DMS153 (cell line): Measurements from ENCODE around the gene SCAF8.
A peak's percentile ranks its signal among the peaks of the same experiment; 100 is the strongest.

Source experiments
- DNase-seq: peaks from one replicate; lab custom pipeline; 2025; lab: John Stamatoyannopoulos, UW

SCAF8 gene

GRCh38 chr6:154839546-154839945 is 106.3 kb downstream of the SCAF8 start:
- DNase-seq, result no peak

- no peak for DNase-seq
Measured at GRCh38 chr6:154840363-154840762, 107.1 kb downstream of the SCAF8 start.

GRCh38 chr6:154841109-154841508 is 107.9 kb downstream of the SCAF8 start:
- DNase-seq, result no peak

- DNase-seq, result no peak
Measured at GRCh38 chr6:154842833-154843232, 109.6 kb downstream of the SCAF8 start.

- DNase-seq, result no peak
Measured at GRCh38 chr6:154847318-154847717, 114.1 kb downstream of the SCAF8 start.

- no peak for DNase-seq
Measured at GRCh38 chr6:154848580-154848979, 115.4 kb downstream of the SCAF8 start.

- no peak for DNase-seq
Measured at GRCh38 chr6:154849475-154849874, 116.3 kb downstream of the SCAF8 start.

GRCh38 chr6:154852687-154853086 is 119.5 kb downstream of the SCAF8 start:
- DNase-seq, result no peak

- no peak for DNase-seq
Measured at GRCh38 chr6:154857529-154857928, 124.3 kb downstream of the SCAF8 start.

GRCh38 chr6:154861825-154862224 is 128.6 kb downstream of the SCAF8 start:
- peak; percentile 24 for DNase-seq

GRCh38 chr6:154862536-154862935 is 129.3 kb downstream of the SCAF8 start:
- DNase-seq, result no peak

- no peak for DNase-seq
Measured at GRCh38 chr6:154864066-154864430, 130.8 kb downstream of the SCAF8 start.

GRCh38 chr6:154865291-154865690 is 132.1 kb downstream of the SCAF8 start:
- no peak for DNase-seq

- peak; percentile 14 for DNase-seq
Measured at GRCh38 chr6:154868143-154868594, 135.0 kb downstream of the SCAF8 start.

GRCh38 chr6:154872542-154873114 is 139.4 kb downstream of the SCAF8 start:
- DNase-seq, result no peak

- no peak for DNase-seq
Measured at GRCh38 chr6:154873546-154873945, 140.3 kb downstream of the SCAF8 start.

GRCh38 chr6:154874773-154875592 is 141.8 kb downstream of the SCAF8 start:
- no peak for DNase-seq

GRCh38 chr6:154876486-154877280 is 143.5 kb downstream of the SCAF8 start:
- DNase-seq, result no peak

GRCh38 chr6:154878871-154879491 is 145.8 kb downstream of the SCAF8 start:
- no peak for DNase-seq

GRCh38 chr6:154882107-154882506 is 148.9 kb downstream of the SCAF8 start:
- no peak for DNase-seq
